ENCODE results near the gene CENPF. TPM values are rescaled to one million over a fixed set of nuclear protein-coding genes. Genes with fewer than 3 reads are reported as not detected.

CENPF gene
- total RNA-seq, 1 experiment from 2014 or later: 113 TPM

GRCh38 chr1:214645712-214646111 lies 42.7 kb downstream of the CENPF start:
- H3K36me3 Mint-ChIP-seq (ENCODE audit: insufficient read depth in 1 of 3, low read depth in 3 of 3): peaks cover 37 to 70% (median 68%) of the 10 kb centered on the region in 3 experiments

More at GRCh38 chr1:214645712-214646111, 42.7 kb downstream of the CENPF start:
- Mint-ChIP-seq H3K4me1 (no peaks in the 10 kb centered on the region), H3K9me3 (no peaks in the 10 kb centered on the region), H3K27ac (peak overlapping the region in 2 of 3 experiments; percentile 12 to 46; a peak in 4 of 7 replicates), H3K27me3 (ENCODE audit: low read depth) (no peaks in the 10 kb centered on the region), H3K4me3 (no peak overlapping the region)
- Histone ChIP-seq H2AFZ (ENCODE audit: low read length) (no peak overlapping the region), H3K27me3 (ENCODE audit: insufficient read depth, low read length) (no peaks in the 10 kb centered on the region), H3K56ac (ENCODE audit: insufficient read length, low read depth, low read length) (no peak overlapping the region), H3K23ac (ENCODE audit: insufficient read length, low read depth, low read length) (no peak overlapping the region), H3K4me1 (ENCODE audit: insufficient read depth, low read length) (no peaks in the 10 kb centered on the region), H3K14ac (ENCODE audit: insufficient read depth, low read length) (no peak overlapping the region), H3K23me2 (ENCODE audit: insufficient read length, low read depth, low read length, poor library complexity, severe bottlenecking) (no peaks in the 10 kb centered on the region), H3K9me3 (ENCODE audit: control insufficient read depth, low read depth, low read length) (no peaks in the 10 kb centered on the region), H3K18ac (ENCODE audit: insufficient read length, low read depth, low read length) (no peak overlapping the region), H4K20me1 (ENCODE audit: control insufficient read depth, insufficient read depth, insufficient read length) (no peaks in the 10 kb centered on the region), H2BK120ac (ENCODE audit: low read depth, low read length, poor library complexity, severe bottlenecking) (no peak overlapping the region), H3K27ac (ENCODE audit: insufficient read length, low read depth, low read length) (no peak overlapping the region), H3T11ph (ENCODE audit: low read length) (no peak overlapping the region), H2BK20ac (ENCODE audit: low read depth, low read length, poor library complexity, severe bottlenecking) (no peak overlapping the region), H3K4ac (ENCODE audit: low read depth, low read length) (no peak overlapping the region), H2BK12ac (ENCODE audit: insufficient read length, low read depth, low read length) (no peak overlapping the region), H3K9ac (ENCODE audit: extremely low read depth, insufficient read length, low read length) (no peak overlapping the region), H2AK5ac (ENCODE audit: insufficient read length, low read length) (no peak overlapping the region), H4K91ac (ENCODE audit: insufficient read length, low read depth, low read length) (no peak overlapping the region), H3K4me2 (ENCODE audit: insufficient read depth, insufficient read length, low read length) (no peak overlapping the region), H3K79me1 (ENCODE audit: insufficient read depth, low read depth, low read length, poor library complexity, severe bottlenecking) (no peaks in the 10 kb centered on the region), H3K79me2 (ENCODE audit: insufficient read depth, low read length) (no peaks in the 10 kb centered on the region), H2BK15ac (ENCODE audit: low read depth, low read length) (no peak overlapping the region), H2BK5ac (ENCODE audit: insufficient read length, low read length) (no peak overlapping the region), H4K5ac (ENCODE audit: insufficient read length, low read depth, low read length) (no peak overlapping the region), H4K8ac (replicated peaks; ENCODE audit: insufficient read length, low read depth, low read length) (no peak overlapping the region)
- no peak for TF ChIP-seq CTCF (conservative IDR thresholded peaks at IDR 0.05)
- no peak for DNase-seq
- no CpG with 5 or more reads among the region's 10 CpGs for WGBS (ENCODE audit: extremely low coverage, insufficient read length, low lambda C conversion rate)

All from H9 (cell line).